ENCODE results near the gene PRR30.

DNA sequence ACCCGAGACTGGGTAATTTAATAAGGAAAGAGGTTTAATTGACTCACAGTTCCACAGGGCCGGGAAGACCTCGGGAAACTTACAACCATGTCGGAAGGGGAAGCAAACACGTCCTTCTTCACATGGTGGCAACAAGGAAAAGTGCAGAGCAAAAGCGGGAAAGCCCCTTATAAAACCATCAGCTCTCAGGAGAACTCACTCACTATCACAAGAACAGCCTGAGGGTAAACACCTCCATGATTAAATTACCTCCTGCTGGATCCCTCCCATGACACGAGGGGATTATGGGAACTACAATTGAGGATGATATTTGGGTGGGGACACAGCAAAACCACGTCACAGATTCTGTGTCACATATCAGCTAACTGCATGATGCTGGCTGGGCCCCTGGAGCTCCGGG is 21.0 kb upstream of the PRR30 start:
- TF ChIP-seq CTCF (IDR thresholded peaks at IDR 0.05; ENCODE audit: low read depth, low read length) (no peak), POLR2A (IDR thresholded peaks at IDR 0.05; ENCODE audit: extremely low read depth, insufficient read length) (no peak), MYC (IDR thresholded peaks at IDR 0.05; ENCODE audit: low read depth, low read length) (no peak)
- TF ChIP-seq, protein P1, sequence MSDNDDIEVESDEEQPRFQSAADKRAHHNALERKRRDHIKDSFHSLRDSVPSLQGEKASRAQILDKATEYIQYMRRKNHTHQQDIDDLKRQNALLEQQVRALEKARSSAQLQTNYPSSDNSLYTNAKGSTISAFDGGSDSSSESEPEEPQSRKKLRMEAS (IDR thresholded peaks at IDR 0.05; ENCODE audit: low read depth, low read length) = no peak

Data from NB4 (cell line).